ENCODE results near the gene TSPAN14. TPM values are rescaled to one million over a fixed set of nuclear protein-coding genes. Genes with fewer than 3 reads are reported as not detected.
A peak's percentile ranks its signal among the peaks of the same experiment; 100 is the strongest.

The TSPAN14 gene
- total RNA-seq, 2 experiments from 2014 or later, result 167 to 168 TPM

- H3K27ac Mint-ChIP-seq, result no peak overlapping the region
- CTCF ChIA-PET, result interaction anchor here (0.7 to 11.7 kb wide), 2 partner anchors 42 to 54 kb away, joined by 3 to 147 read pairs; no protein-coding TSS in a partner anchor
- no peak for TF ChIP-seq CTCF (IDR thresholded peaks at IDR 0.05)
- Histone ChIP-seq H3K36me3 (ENCODE audit: insufficient read depth, low read length) (no peaks in the 10 kb centered on the region), H3K9me3 (ENCODE audit: control insufficient read depth in 1 of 2, insufficient read depth in 1 of 2, low read length in 2 of 2) (no peaks in the 10 kb centered on the region), H3K27me3 (ENCODE audit: control insufficient read depth in 1 of 2, insufficient read depth in 2 of 2, low read length in 2 of 2) (no peaks in the 10 kb centered on the region), H3K4me3 (ENCODE audit: low read length) (no peak overlapping the region), H3K4me1 (ENCODE audit: insufficient read depth, low read length) (peaks cover 19% of the 10 kb centered on the region), H3K27ac (ENCODE audit: low read depth in 1 of 2, low read length in 2 of 2) (no peak overlapping the region)
- POLR2A ChIA-PET, result interaction anchor here (0.8 to 13.1 kb wide), 4 partner anchors 14 to 55 kb away, joined by 3 to 176 read pairs (median 7); no protein-coding TSS in a partner anchor
- no peak overlapping the region for H3K4me3 Mint-ChIP-seq
- H3K9me3 Mint-ChIP-seq, result no peaks in the 10 kb centered on the region
- H3K4me1 Mint-ChIP-seq (ENCODE audit: low read depth), result peaks cover 25% of the 10 kb centered on the region
- peaks cover 17% of the 10 kb centered on the region for H3K36me3 Mint-ChIP-seq (ENCODE audit: low read depth)
- intact Hi-C loops (cut with DNase I, micrococcal nuclease), result no loop called here
- DNase-seq (no peak), ATAC-seq (ENCODE audit: poor library complexity) (no peak)
- no peaks in the 10 kb centered on the region for H3K27me3 Mint-ChIP-seq
These were observed 3.0 kb upstream of the TSPAN14 start for GRCh38 chr10:80451132-80451531.

- Mint-ChIP-seq H3K27me3 (no peaks in the 10 kb centered on the region), H3K4me3 (no peak overlapping the region), H3K4me1 (ENCODE audit: low read depth) (peaks cover 24% of the 10 kb centered on the region), H3K9me3 (no peaks in the 10 kb centered on the region), H3K36me3 (ENCODE audit: low read depth) (peaks cover 21% of the 10 kb centered on the region), H3K27ac (no peak overlapping the region)
- no peak for TF ChIP-seq CTCF (IDR thresholded peaks at IDR 0.05)
- Histone ChIP-seq H3K27me3 (ENCODE audit: control insufficient read depth in 1 of 2, insufficient read depth in 2 of 2, low read length in 2 of 2) (no peaks in the 10 kb centered on the region), H3K27ac (ENCODE audit: low read depth in 1 of 2, low read length in 2 of 2) (no peak overlapping the region), H3K9me3 (ENCODE audit: control insufficient read depth in 1 of 2, insufficient read depth in 1 of 2, low read length in 2 of 2) (no peaks in the 10 kb centered on the region), H3K4me1 (ENCODE audit: insufficient read depth, low read length) (peaks cover 29% of the 10 kb centered on the region), H3K36me3 (ENCODE audit: insufficient read depth, low read length) (no peaks in the 10 kb centered on the region), H3K4me3 (ENCODE audit: low read length) (no peak overlapping the region)
- intact Hi-C loops (cut with DNase I, micrococcal nuclease), result loop anchor here in 1 of 2 experiments (2.0 kb wide), 1 partner anchor 35 kb away; no protein-coding TSS in a partner anchor
- ChIA-PET CTCF (interaction anchor here (0.5 to 11.7 kb wide), 5 partner anchors 11 to 67 kb away, joined by 3 to 147 read pairs (median 3); no protein-coding TSS in a partner anchor), POLR2A (interaction anchor here (0.8 to 13.1 kb wide), 7 partner anchors 15 to 249 kb away, joined by 3 to 176 read pairs (median 4); partner anchors contain the start of gene PRXL2A)
- DNase-seq (no peak), ATAC-seq (ENCODE audit: poor library complexity) (no peak)
These were observed 2.0 kb upstream of the TSPAN14 start for GRCh38 chr10:80452069-80452468.

GRCh38 chr10:80452640-80453039 lies 1.5 kb upstream of the TSPAN14 start:
- Mint-ChIP-seq H3K4me3 (no peak overlapping the region), H3K27ac (no peak overlapping the region), H3K27me3 (no peaks in the 10 kb centered on the region), H3K4me1 (ENCODE audit: low read depth) (peaks cover 24% of the 10 kb centered on the region), H3K9me3 (no peaks in the 10 kb centered on the region), H3K36me3 (ENCODE audit: low read depth) (peaks cover 24% of the 10 kb centered on the region)
- H3K27me3 ChIP-seq (ENCODE audit: control insufficient read depth in 1 of 2, insufficient read depth in 2 of 2, low read length in 2 of 2), result no peaks in the 10 kb centered on the region
- POLR2A ChIA-PET, result interaction anchor here (0.8 to 13.1 kb wide), 10 partner anchors 8 to 249 kb away, joined by 3 to 176 read pairs (median 4); partner anchors contain the start of gene PRXL2A
- peaks cover 34% of the 10 kb centered on the region for H3K4me1 ChIP-seq (ENCODE audit: insufficient read depth, low read length)
- TF ChIP-seq CTCF (IDR thresholded peaks at IDR 0.05), result no peak
- no peaks in the 10 kb centered on the region for H3K9me3 ChIP-seq (ENCODE audit: control insufficient read depth in 1 of 2, insufficient read depth in 1 of 2, low read length in 2 of 2)
- H3K36me3 ChIP-seq (ENCODE audit: insufficient read depth, low read length), result no peaks in the 10 kb centered on the region
- DNase-seq, result peak in 1 of 14 experiments; percentile 32
- ATAC-seq (ENCODE audit: poor library complexity), result no peak
- no peak overlapping the region for H3K4me3 ChIP-seq (ENCODE audit: low read length)
- H3K27ac ChIP-seq (ENCODE audit: low read depth in 1 of 2, low read length in 2 of 2), result peak overlapping the region in 1 of 2 donors; percentile 29
- CTCF ChIA-PET, result interaction anchor here (0.5 to 11.7 kb wide), 5 partner anchors 8 to 68 kb away, joined by 3 to 147 read pairs (median 4); no protein-coding TSS in a partner anchor
- intact Hi-C loops (cut with DNase I, micrococcal nuclease), result loop anchor here in 1 of 2 experiments (2.0 kb wide), 1 partner anchor 34 kb away; no protein-coding TSS in a partner anchor
